CD4-positive, alpha-beta T cell treated with Interleukin-6 for 4 hours (primary cell): ENCODE results near the gene DMTF1.
"Not testable (repeated sequence)": the region's sequence is repeated elsewhere in the genome, so short reads cannot be mapped to it uniquely, and the experiment has no call there.

ENCODE experiments used
- DNase-seq: peaks from one replicate; pipeline ENCODE4 v3.0.0-alpha.2; 2020; ENCODE audit warnings: mixed read lengths

Gene DMTF1

DNA sequence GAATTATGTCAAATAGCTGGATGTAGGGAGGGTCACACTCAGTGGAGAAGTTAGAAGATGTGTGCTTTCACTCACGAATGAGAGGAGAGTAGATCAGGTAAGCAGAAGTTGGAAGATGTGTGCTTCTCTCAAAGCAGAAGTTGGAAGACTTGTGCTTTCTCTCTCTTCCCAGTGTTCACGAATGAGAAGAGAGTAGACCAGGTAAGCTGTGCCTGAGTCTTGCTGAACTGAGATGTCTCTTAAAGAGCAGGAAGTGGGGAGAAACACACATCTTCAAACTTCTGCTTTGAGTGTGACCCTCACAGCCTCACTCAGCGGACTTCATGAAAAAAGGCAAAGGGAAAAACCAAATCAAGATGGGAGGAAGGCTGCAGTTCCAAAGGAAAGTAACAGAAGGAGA lies 74.2 kb downstream of the DMTF1 start:
- no peak for DNase-seq

GRCh38 chr7:87231258-87231657 lies 79.0 kb downstream of the DMTF1 start:
- DNase-seq: no peak

- no peak for DNase-seq
These were observed 79.5 kb downstream of the DMTF1 start for GRCh38 chr7:87231711-87232110.

GRCh38 chr7:87234949-87235348 lies 82.7 kb downstream of the DMTF1 start:
- no peak for DNase-seq

GRCh38 chr7:87238464-87239051 lies 86.3 kb downstream of the DMTF1 start:
- not testable (repeated sequence) for DNase-seq

- not testable (repeated sequence) for DNase-seq
These were observed 93.4 kb downstream of the DMTF1 start for GRCh38 chr7:87245671-87246070.
